NCI-H2081 (cell line): ENCODE measurements around the gene KICS2.
"Not testable (repeated sequence)": the region's sequence is repeated elsewhere in the genome, so short reads cannot be mapped to it uniquely, and the experiment has no call there.

ENCODE experiments used
- DNase-seq, 2 experiments: peaks; one replicate each; lab custom pipeline; 2025; lab: John Stamatoyannopoulos, UW

KICS2 gene

DNA sequence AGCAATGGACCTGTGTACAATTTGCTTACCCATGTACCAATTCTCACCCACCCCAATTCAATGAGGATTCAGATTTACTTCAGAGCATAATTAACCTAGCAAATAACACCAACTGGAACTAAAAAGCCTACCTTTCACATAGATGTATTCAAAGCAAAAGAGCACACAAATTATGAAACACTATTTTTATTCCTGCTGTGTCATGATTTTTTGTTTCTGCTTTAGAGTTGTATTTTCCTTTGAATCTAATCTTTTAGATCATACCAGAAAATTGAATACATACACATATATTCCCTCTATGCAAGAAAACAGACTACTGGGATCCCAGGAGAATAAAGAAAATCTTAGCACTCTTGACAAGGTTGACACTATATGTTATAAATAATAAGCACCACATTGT is 5.9 kb downstream of the KICS2 start:
- no peak for DNase-seq

GRCh38 chr12:64212119-64212746 is 9.9 kb downstream of the KICS2 start:
- no peak for DNase-seq

DNA sequence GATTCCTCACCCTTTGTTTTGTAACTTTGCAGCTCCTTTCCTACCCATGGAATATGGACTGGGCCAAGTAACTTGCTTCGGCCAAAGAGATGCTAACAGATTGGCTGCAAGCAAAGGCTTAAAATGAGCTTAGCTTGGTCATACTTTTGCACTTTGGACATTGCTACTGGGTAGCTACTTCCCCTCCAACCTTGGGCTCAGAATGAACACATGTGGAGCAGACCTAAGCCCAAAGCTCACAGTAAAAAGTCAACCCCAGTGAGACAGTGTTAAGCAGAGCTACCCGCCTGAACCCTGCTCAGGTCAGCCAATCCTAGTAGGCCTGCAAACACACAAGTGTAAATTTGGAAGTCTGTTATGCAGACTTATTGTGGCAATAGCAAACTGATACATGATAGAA is 14.6 kb downstream of the KICS2 start:
- DNase-seq: no peak

DNA sequence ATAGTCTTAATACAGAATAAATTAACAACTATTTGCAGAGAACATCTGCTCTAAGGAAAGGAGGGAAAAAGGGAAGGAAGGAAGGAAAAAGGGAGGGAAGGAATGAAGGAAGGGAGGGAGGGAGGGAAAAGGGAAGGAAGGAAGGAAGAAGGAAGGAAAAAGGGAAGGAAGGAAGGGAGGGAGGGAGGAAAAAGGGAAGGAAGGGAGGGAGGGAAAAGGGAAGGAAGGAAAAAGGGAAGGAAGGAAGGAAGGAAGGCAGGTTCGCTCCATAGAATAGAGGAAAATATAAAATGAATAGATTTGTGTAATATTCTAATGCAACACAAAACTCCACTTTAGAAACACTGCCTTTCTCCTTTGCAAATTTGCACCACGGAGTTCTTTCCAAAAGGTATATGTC is 16.6 kb downstream of the KICS2 start:
- no peak for DNase-seq

GRCh38 chr12:64203775-64204174 is 18.3 kb downstream of the KICS2 start:
- DNase-seq: no peak

DNA sequence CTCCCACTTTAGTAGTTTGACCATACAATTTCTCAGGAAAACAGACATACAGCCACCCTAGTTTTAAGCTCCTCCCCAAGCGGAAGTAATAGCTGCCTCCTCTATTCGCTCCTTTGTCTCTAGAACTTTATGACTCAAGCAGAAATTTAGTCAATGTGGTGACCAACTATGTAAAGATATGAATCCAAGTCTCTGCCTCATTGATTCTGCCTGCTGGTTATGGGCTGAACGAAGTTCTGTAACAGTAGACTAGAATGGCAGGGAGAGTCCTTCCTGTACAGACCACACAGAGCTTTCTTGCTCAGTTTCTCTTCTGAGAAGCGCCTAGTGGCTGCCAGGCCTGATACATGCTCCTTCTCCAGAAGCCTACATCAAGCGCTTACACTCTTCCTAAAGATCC is 19.1 kb downstream of the KICS2 start:
- no peak for DNase-seq

DNA sequence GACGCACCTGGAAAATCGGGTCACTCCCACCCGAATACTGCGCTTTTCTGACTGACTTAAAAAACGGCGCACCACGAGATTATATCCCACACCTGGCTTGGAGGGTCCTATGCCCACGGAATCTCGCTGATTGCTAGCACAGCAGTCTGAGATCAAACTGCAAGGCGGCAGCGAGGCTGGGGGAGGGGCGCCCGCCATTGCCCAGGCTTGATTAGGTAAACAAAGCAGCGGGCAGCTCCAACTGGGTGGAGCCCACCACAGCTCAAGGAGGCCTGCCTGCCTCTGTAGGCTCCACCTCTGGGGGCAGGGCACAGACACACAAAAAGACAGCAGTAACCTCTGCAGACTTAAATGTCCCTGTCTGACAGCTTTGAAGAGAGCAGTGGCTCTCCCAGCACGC is 26.3 kb downstream of the KICS2 start:
- DNase-seq: not testable (repeated sequence)

GRCh38 chr12:64194333-64195149 is 27.6 kb downstream of the KICS2 start:
- DNase-seq: no peak

- DNase-seq: no peak
These were observed 28.2 kb downstream of the KICS2 start for GRCh38 chr12:64193931-64194330.

GRCh38 chr12:64192644-64193444 is 29.3 kb downstream of the KICS2 start:
- no peak for DNase-seq

GRCh38 chr12:64190140-64190539 is 32.0 kb downstream of the KICS2 start:
- no peak for DNase-seq

GRCh38 chr12:64189530-64189929 is 32.6 kb downstream of the KICS2 start:
- no peak for DNase-seq

DNA sequence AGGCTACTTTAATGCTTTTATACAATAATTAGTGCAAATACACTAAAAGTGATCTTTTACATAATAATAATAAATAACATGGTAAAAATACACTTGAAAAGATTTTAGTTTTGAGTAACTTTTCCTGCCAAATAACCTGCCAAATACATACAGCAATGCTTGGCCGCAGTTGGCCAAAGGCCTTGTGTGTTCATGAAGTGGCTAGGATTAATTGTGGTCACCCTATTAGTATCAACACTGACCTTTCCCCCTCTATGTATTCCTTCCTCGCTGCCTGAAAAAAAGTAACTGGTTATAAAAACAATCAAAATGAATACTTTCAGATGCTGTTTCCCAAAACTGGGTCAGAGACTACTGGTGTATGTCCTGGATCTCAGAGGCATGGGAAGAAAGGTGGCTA is 34.3 kb downstream of the KICS2 start:
- DNase-seq: no peak

DNA sequence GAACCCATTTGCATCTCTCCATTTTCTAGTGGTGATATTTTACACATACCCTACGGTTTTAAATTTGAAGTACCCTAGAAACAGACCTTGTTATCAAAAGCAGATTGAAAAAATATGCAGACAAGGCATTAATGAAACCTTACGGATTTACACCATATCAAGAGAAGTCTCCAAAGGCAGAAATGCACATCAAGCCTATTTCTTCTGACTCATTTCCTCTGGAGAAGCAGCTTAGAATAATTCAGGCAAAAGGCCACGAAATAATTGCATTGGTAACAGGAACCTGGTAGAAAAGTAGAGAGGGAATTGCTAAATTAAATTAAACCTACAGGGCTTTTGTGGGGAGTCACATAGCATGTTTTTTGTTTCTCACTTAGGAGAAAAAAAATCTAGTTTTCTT is 34.7 kb downstream of the KICS2 start:
- no peak for DNase-seq

DNA sequence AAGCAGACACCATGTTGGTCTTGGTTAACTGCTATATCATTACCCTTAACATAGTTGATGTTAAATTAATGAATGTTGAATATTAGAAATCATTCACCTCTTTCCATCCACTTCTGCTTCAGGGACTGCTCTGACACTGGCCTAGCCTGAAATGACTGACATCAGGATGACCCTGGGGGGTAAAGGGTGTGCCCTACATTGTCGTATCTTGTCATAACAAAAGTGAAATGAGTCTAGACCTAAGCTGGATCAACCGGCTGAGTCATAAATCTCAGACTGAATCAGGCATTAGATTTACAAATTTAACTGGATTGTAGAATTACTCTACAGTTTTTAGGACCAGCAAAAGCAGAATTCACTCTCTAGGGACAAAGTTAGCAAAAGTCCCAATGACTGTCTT is 35.3 kb downstream of the KICS2 start:
- no peak for DNase-seq

DNA sequence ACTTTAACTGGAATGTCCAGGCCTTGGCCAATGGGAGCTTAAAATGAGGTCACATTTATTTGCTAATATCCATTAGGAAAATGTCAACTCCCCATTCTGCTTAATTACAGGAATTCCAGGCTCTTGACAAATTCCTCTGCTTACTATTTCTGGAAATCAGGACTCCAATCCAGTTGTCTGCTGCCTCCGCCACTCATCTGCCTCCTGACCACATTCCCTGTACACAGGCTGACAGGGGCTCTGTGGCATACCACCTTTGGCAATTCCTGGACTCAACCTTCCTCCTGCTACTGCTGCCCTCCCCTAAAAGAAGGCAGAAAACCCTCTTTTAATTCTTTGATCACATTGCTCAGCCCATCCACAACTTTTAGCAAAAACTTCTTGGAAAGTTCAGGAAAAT is 37.9 kb downstream of the KICS2 start:
- DNase-seq: no peak

- peak; percentile 25 to 53 for DNase-seq
These were observed 40.4 kb downstream of the KICS2 start for GRCh38 chr12:64181430-64182291.

GRCh38 chr12:64180951-64181350 is 41.1 kb downstream of the KICS2 start:
- no peak for DNase-seq

- DNase-seq: no peak
These were observed 44.0 kb downstream of the KICS2 start for GRCh38 chr12:64178122-64178521.

- no peak for DNase-seq
These were observed 45.1 kb downstream of the KICS2 start for GRCh38 chr12:64177001-64177400.

GRCh38 chr12:64175254-64175945 is 46.7 kb downstream of the KICS2 start:
- DNase-seq: no peak
